ENCODE data around the gene CDKL4. TPM values are rescaled to one million over a fixed set of nuclear protein-coding genes. Genes with fewer than 3 reads are reported as not detected.
"Not testable (repeated sequence)": the region's sequence is repeated elsewhere in the genome, so short reads cannot be mapped to it uniquely, and the experiment has no call there.

CDKL4 gene
- total RNA-seq, 1 experiment from 2014 or later, result not detected

DNA sequence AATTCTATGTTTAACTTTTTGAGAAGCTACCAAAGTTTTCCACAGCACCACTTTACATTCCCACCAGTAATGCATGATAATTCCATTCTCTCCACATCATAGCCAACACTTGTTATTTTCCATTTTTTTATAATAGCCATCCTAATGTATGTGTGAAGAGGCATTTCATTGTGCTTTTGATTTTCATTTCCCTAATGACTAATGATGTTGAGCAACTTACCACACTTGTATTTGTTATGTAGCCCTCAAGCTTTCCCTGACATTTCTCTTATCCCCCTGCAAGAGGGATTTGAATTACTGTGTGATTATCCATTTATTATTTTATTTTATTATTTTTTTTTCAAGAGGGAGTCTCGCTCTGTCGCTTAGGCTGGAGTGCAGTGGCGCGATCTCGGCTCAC lies 99.4 kb downstream of the CDKL4 start:
- no peak for DNase-seq (ENCODE audit: low spot score)

DNA sequence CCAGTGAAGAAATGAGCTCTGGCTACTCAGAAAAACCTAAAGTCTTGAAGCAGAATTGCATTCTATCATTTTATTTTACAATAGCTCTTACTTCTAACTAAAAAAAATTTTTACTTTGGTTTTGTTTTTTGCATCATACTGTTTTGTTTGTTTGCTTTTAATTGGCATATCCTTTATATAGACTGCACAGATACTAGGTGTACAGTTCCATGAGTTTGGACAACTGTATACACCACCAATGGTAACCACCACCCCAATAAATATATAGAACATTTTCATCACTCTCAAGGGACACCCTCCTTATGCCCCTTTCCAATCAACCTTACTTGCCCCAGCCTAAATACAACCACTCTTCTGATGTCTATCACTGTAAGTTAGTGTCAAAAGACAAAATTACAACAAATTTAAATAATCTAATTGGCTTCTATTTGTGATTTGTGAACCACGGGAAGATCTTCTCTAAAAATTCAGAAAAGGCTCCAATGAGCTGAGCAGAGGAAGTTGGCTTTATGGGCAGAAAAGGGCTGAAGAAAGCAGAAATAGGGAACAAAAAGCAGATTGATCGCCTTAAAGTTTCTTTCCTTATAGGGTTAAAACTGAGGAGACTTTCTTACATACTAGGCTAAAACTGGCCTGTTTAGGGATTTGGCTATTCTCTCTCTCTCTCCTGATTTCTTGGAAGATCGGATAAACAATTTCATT lies 100.7 kb downstream of the CDKL4 start:
- DNase-seq (ENCODE audit: low spot score), result no peak

DNA sequence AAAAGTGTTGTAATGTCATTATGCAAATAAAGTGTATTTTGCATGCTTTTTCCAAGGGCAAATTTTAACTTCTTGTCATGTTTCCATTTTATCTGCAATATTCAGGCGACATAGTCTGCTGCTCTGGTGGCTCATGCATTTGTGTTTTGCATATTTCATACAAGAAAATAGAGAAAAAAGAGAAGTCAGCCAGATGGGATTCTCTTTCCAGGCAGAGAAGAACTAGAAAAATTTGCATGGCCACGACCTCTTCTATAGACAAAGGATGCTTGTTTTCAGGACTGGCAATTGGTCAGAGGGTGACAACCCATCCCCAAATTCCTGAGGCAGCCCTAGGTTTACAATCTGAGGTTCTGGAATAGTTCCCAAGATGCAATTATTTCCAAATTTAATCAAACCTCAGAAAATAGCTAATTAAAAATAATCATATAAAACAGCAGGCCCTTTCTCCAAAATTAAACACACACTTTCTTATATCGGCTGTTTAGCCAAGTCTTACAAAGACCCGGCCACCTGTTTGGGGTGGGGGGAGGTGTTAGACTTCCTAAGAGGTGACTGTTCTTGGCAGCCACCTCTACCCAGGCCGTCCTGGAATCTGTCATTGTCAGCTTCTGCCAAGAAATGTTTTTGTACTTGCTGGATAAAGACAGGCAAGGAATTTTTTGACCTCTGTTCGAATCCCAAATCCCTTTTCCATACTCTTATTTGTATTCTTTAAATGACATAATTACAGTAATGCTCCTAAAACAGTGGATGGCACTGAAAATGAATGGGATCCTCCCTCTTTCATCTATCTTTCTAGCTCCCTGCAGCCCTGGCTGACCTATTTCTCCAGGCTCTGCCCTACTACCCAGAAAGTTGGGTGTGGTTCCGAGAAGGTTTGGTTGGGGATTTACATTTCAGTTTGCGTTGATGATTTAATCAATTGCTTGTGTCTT lies 102.2 kb downstream of the CDKL4 start:
- DNase-seq (ENCODE audit: low spot score), result peak; percentile 64

DNA sequence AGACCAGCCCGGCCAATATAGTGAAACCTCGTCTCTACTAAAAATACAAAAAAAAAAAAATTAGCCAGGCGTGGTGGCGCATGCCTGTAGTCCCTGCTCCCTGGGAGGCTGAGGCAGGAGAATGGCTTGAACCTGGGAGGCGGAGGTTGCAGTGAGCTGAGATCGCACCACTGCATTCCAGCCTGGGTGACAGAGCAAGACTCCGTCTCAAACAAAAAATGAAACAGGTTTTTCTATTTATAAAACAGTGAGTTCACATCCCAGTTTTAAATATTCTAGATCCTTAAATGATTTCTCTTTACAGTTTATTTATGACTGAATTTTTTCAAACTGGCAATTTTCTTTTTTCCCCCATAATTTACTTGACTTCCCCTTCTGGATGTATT lies 102.8 kb downstream of the CDKL4 start:
- DNase-seq (ENCODE audit: low spot score), result not testable (repeated sequence)

DNA sequence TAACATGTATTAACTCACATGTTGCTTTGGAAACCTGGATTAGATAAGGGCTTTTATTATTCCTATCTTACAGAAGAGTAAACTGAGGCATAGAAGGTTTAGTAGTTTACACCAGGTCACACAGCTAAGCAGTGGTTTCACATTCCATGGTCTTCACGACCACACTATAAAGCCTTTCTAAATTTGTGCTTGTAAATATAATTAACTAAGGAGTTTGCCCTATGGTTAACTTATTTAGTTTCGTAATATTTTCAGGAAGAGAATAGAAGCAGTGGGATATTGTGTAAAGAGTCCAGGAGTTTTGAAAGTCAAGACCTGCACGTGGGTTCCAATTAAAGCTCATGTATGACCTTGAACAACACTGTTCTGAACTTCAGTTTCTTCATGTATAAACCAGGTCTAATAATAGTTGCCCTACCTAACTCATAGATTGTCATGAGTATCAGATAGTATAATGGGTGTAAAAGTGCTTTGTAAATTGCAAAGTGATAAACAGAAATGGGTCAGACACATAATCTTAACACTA lies 103.4 kb downstream of the CDKL4 start:
- peak; percentile 67 for DNase-seq (ENCODE audit: low spot score)

DNA sequence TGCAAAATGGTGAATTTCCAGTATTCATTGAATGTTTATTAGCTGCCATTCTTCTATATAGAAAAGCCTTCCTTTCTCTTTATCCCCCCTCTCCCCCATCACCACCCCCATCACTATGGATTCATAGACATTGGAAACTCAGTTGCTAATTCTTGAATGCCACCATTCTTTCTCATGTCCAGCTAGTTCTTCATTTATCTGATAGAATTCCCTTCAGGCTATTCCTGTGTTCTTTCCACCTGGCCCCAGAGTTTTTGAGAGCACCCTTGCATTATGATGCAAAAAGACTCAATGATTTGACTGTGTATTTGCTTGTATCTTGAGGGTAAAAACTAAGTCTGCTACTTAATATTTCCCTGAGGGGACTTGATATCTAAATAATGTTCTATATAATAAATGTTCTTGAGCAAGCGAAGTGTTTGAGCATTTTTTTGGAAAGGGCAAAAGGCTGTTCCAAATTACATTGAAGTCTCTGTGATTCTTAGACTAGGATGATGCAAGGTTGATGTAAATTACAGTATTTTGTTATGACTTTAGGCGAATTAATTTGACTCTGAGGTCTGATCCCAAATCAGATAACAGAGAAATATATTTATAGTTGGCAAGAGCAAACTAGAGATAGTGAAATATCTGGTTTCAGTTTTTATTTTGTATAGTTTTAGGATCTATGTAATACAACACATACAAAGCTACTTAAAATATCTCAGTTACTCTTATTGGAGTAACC lies 104.1 kb downstream of the CDKL4 start:
- peak; percentile 51 for DNase-seq (ENCODE audit: low spot score)

DNA sequence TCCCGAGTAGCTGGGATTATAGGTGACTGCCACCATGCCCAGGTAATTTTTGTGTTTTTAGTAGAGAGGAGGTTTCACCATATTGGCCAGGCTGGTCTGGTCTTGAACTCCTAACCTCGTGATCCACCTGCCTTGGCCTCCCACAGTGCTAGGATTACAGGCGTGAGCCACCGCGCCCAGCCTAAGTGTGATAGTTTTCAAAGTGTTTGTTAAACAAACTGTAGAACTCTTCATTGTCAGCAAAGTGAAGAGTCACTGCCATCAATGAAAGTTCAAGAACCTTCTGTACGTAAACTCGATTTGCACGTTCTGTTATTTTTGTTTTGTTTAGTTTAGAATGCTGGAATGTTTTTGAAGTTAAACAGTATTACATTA lies 104.9 kb downstream of the CDKL4 start:
- no peak for DNase-seq (ENCODE audit: low spot score)

DNA sequence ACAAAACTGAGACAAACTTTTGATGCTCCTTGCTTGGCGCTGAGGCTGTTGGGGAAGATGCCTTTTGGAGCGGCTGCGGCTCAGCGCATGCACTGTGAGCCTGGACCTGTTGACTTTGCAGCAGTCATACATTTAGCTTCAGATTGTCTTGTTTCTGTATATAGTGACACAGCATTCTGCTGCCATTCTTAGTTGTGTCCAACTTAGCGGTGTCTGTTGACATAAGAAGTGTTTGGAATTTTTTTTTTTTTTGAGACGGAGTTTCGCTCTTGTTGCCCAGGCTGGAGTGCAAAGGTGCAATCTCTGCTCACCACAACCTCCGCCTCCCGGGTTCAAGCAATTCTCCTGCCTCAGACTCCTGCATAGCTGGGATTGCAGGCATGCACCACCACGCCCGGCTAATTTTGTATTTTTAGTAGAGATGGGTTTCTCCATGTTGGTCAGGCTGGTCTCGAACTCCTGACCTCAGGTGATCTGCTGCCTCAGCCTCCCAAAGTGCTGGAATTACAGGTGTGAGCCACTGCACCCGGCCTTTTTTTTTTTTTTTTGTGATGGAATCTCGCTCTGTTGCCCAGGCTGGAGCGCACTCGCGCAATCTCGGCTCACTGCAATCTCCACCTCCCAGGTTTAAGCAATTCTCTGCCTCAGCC lies 105.5 kb downstream of the CDKL4 start:
- not testable (repeated sequence) for DNase-seq (ENCODE audit: low spot score)

DNA sequence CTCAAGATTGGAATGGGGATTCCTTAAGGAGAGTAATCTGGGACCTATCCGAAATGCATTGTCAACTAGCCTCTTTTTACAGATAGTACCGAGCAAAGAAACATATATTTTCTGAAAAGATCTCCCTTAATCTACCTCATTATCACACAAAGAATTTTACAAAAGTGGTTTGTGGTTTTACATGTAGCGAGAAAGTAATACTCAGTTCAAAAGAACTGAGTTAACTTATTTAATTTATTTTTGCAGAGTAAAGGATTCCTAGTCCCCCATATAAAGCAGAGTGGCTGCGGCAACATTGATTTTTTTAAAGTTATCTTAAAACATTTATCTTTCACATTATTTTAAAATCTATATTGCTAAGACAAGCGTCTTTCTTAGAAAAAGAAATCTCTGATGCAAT lies 107.0 kb downstream of the CDKL4 start:
- no peak for DNase-seq (ENCODE audit: low spot score)

DNA sequence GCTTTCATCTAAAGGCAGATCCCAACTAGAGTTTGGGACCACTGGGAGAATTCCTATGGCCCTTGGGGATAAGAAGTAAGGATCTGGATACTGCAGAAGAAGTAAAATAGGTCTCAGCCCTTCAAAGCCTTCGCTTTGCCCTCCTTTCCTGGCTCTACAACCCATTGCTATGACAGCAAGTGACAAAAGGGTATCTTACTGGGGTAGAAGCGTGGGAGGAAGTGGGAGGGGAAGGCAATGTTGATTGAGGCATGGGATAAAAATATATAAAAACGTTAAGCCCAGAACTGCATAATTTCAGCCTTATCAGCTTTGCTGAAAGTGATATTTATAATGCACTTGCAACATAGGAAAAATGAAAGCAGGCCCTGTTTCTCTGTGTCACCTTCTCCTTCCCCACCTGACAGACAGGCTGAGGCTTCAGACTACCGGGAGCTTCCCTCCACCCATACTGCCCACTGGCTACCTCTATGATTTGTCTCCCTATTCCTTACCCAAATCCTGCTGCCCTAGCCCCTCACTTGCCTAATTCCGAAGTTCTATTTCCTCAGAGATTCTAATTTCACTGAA lies 108.0 kb downstream of the CDKL4 start:
- DNase-seq (ENCODE audit: low spot score), result no peak

DNA sequence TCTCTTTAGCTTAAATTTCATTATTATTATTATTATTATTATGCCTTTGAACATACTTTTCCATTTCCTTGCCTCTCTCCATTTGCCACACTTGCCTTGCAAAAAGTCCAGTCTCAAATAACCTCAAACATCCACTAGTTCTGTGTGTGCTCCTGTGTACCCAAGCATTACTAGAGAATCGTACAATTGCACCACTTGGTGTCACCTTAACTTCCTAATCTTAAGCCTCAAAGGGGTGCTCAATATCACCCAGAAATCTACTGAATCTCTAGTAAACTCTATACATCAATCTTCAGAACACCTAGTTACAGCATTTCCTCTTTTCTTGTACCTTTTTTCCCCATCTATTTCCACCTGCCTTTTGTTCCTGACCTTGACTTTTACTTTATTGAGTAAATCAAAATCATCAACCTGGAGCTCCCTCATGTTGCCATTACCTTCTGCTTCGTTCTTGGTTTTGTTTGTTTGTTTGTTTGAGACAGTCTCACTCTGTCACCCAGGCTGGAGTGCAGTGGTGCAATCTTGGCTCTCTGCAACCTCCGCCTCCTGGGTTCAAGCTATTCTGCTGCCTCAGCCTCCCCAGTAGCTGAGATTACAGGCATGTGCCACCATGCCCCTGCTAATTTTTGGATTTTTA lies 110.4 kb downstream of the CDKL4 start:
- no peak for DNase-seq (ENCODE audit: low spot score)

DNA sequence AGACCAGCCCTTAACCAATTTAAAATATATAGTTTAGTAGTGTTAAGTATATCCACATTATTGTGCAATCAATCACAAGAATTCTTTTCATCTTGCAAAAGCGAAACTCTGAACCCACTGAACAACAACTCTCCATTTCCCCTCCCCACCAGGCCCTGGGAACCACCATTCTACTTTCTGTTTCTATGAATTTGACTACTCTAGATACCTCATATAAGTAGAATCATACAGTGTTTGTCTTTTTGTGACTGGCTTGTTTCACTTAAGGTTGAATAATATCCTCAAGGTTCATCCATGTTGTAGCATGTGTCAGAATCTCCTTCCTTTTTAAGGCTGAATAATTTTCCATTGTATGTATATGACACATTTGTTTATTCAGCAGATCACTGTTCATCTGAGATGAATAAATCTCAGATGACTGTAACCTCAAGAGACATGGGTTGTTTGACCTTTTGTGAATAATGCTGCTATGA lies 114.8 kb downstream of the CDKL4 start:
- no peak for DNase-seq (ENCODE audit: low spot score)

DNA sequence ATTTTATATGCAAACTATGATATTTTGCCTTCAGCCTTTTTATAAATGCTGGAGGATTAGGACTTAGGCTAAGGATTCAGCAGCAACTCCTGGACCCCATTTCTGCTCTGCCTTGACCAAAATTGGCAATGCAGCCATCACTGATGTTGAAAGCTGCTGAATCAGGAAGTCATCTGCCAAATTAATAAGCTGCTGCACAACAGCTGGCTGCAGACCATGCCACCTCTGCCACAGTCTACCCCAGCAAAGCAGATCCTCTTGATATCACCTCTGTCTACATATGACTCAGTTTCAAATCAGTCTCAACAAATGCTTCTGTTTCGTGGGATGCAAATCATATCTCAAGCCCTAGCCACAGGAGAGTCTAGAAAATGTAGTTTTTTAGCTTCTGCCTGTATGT lies 115.8 kb downstream of the CDKL4 start:
- peak; percentile 25 for DNase-seq (ENCODE audit: low spot score)

Other genes with a start within 250 kb of the CDKL4 start
- gene SOS1, start 122.9 kb downstream of the CDKL4 start, total RNA-seq (2014; rRNA removed; shearing (Covaris generic)), result 14.3 and 25.8 TPM in 2 replicates
- 19.2 and 20.1 TPM in 2 replicates for gene MAP4K3, start 193.3 kb upstream of the CDKL4 start, total RNA-seq (2014; rRNA removed; shearing (Covaris generic))